GM23338 (cell line): ENCODE measurements around the gene PROS1.

Experiments
- EZH2 ChIP-seq: fragments of 200-600 bp; sonication (generic); IDR thresholded peaks from one replicate; pipeline ENCODE4 v1.8.0; 2017; ENCODE audit warnings: antibody characterized with exemption, mild to moderate bottlenecking, low read depth; ENCODE audit not compliant: unreplicated experiment
- EZH2phosphoT487 ChIP-seq: fragments of 200-600 bp; sonication (generic); IDR thresholded peaks from one replicate; pipeline ENCODE4 v1.8.1; 2018; ENCODE audit warnings: antibody characterized with exemption; ENCODE audit not compliant: unreplicated experiment
- JUNB ChIP-seq: IDR thresholded peaks from one replicate; pipeline ENCODE4 v1.6.1; 2016; ENCODE audit warnings: antibody characterized with exemption; ENCODE audit not compliant: unreplicated experiment
- POLR2AphosphoS5 ChIP-seq: IDR thresholded peaks from 2 replicates; pipeline ENCODE4 v1.6.1; 2016; ENCODE audit warnings: antibody characterized with exemption, low read depth
- ZNF114 ChIP-seq: fragments of 250-450 bp; sonication (Bioruptor Pico); IDR thresholded peaks from 2 replicates; pipeline ENCODE4 v1.5.0; 2020; ENCODE audit warnings: mild to moderate bottlenecking, moderate library complexity
- TF ChIP-seq, protein P1 (sequence below), 2 experiments: fragments of 200-600 bp in 1 of 2; sonication (generic) in 1 of 2; conservative IDR thresholded peaks; 2 replicates each; pipeline versions ENCODE4 v1.5.1 to v1.6.1; 2016 to 2017; ENCODE audit warnings: antibody characterized with exemption in 2 of 2, low read depth in 2 of 2, mild to moderate bottlenecking in 2 of 2, moderate library complexity in 1 of 2
- TF ChIP-seq, protein P2 (sequence below): IDR thresholded peaks from one replicate; pipeline ENCODE4 v1.6.1; 2018; ENCODE audit warnings: antibody characterized with exemption; ENCODE audit not compliant: unreplicated experiment

DNA sequence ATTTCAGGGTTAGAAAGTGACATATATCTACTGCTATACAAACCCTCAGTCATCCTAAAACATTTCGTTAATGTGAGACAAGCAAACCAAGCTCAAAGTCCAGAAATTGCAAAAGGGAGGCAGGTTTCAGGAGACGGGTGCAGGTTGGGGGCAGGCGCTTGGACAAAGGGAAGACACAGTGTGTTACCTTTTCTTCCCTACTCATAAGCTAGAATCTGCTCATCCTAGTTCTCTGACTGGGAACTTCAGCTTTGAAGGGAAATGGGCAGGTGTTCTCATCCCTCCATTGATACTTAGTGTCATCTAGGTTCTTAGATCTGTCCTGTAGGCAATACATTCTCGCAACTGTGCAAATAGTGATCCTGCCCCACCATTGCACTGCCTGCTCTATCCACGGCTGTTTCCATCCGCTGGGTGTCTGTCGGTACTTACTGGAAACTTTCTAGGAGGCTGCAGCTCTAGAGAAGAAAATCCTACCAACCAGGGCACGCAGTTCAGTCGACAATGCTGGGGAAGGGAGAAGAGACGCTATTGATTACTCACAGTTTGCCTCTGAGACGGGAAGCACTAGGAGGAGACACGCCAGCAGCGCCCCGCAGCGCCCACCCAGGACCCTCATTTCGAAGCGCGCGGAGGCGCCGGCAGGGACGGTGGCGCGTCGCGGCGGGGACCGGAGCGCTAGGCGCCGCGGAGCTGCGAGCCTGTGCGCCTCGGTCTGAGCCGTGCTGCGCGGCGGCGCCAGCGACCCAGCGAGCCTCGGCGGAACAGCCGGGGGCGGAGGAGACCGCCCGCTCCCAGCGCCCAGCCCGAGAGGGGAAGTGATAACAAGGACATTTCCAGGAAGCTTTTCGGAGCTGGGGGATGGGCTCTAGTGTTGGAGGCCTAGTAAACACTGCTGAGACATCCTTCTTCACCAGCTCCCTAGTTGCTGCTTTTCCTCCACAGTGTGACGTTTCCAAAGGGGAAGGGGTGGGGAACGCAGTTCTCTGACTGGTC, at the start of gene PROS1:
- TF ChIP-seq EZH2 (no peak), ZNF114 (no peak), POLR2AphosphoS5 (0 out of 2 replicates have a peak, but pooled peaks have one; percentile 16), EZH2phosphoT487 (no peak), JUNB (no peak)
- TF ChIP-seq, protein P1, sequence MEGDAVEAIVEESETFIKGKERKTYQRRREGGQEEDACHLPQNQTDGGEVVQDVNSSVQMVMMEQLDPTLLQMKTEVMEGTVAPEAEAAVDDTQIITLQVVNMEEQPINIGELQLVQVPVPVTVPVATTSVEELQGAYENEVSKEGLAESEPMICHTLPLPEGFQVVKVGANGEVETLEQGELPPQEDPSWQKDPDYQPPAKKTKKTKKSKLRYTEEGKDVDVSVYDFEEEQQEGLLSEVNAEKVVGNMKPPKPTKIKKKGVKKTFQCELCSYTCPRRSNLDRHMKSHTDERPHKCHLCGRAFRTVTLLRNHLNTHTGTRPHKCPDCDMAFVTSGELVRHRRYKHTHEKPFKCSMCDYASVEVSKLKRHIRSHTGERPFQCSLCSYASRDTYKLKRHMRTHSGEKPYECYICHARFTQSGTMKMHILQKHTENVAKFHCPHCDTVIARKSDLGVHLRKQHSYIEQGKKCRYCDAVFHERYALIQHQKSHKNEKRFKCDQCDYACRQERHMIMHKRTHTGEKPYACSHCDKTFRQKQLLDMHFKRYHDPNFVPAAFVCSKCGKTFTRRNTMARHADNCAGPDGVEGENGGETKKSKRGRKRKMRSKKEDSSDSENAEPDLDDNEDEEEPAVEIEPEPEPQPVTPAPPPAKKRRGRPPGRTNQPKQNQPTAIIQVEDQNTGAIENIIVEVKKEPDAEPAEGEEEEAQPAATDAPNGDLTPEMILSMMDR (conservative IDR thresholded peaks at IDR 0.05; ENCODE audit: low read depth in 2 of 2), result no peak
- TF ChIP-seq, protein P2, sequence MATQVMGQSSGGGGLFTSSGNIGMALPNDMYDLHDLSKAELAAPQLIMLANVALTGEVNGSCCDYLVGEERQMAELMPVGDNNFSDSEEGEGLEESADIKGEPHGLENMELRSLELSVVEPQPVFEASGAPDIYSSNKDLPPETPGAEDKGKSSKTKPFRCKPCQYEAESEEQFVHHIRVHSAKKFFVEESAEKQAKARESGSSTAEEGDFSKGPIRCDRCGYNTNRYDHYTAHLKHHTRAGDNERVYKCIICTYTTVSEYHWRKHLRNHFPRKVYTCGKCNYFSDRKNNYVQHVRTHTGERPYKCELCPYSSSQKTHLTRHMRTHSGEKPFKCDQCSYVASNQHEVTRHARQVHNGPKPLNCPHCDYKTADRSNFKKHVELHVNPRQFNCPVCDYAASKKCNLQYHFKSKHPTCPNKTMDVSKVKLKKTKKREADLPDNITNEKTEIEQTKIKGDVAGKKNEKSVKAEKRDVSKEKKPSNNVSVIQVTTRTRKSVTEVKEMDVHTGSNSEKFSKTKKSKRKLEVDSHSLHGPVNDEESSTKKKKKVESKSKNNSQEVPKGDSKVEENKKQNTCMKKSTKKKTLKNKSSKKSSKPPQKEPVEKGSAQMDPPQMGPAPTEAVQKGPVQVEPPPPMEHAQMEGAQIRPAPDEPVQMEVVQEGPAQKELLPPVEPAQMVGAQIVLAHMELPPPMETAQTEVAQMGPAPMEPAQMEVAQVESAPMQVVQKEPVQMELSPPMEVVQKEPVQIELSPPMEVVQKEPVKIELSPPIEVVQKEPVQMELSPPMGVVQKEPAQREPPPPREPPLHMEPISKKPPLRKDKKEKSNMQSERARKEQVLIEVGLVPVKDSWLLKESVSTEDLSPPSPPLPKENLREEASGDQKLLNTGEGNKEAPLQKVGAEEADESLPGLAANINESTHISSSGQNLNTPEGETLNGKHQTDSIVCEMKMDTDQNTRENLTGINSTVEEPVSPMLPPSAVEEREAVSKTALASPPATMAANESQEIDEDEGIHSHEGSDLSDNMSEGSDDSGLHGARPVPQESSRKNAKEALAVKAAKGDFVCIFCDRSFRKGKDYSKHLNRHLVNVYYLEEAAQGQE, result no peak
